Esophagus squamous epithelium (tissue), 5 donors: ENCODE results near the gene TRIM36. TPM values are rescaled to one million over a fixed set of nuclear protein-coding genes. Genes with fewer than 3 reads are reported as not detected.

Experiments
- DNase-seq: peaks from one replicate; lab custom pipeline; 2025; lab: John Stamatoyannopoulos, UW
- H3K27ac ChIP-seq, 4 donors: fragments of 200-600 bp; sonication (generic); one replicate each; pipeline ENCODE4 v1.5.1; 2016 to 2019; ENCODE audit warnings: mild to moderate bottlenecking in 1 of 4
- H3K27me3 ChIP-seq, 4 donors: fragments of 200-600 bp; sonication (generic); 1 replicate in 3 of 4; 2 replicates in 1 of 4; pipeline versions ENCODE4 v1.5.1 to v1.6.0; 2017 to 2021; ENCODE audit warnings: antibody characterized with exemption in 1 of 4
- H3K36me3 ChIP-seq, 3 donors: fragments of 200-600 bp; sonication (generic); one replicate each; pipeline ENCODE4 v1.5.1; 2016 to 2019
- H3K4me1 ChIP-seq, 3 donors: fragments of 200-600 bp; sonication (generic); one replicate each; pipeline ENCODE4 v1.5.1; 2017 to 2019
- H3K4me3 ChIP-seq, 4 donors: fragments of 200-600 bp; sonication (generic); 1 replicate in 3 of 4; 2 replicates in 1 of 4; pipeline ENCODE4 v1.5.1; 2016 to 2019; ENCODE audit warnings: mild to moderate bottlenecking in 2 of 4, moderate library complexity in 1 of 4
- H3K9me3 ChIP-seq, 3 donors: fragments of 200-600 bp; sonication (generic); one replicate each; pipeline ENCODE4 v1.5.1; 2016 to 2019
- CTCF ChIP-seq, 6 experiments: fragments of 450-650 bp in 4 of 6; fragments of 200-600 bp in 2 of 6; sonication (generic) in 2 of 6; IDR thresholded peaks; one replicate each; pipeline ENCODE4 v1.5.1; 2016 to 2019; ENCODE audit warnings: antibody characterized with exemption in 6 of 6, mild to moderate bottlenecking in 4 of 6, moderate library complexity in 4 of 6
- POLR2A ChIP-seq, 4 donors: fragments of 450-650 bp; IDR thresholded peaks; one replicate each; pipeline ENCODE4 v1.6.1; 2017; ENCODE audit warnings: antibody characterized with exemption in 4 of 4, mild to moderate bottlenecking in 4 of 4, moderate library complexity in 3 of 4
- WGBS, 2 donors: methylation state at CpG; one replicate each; pipeline ENCODE4 v1.1.5; 2018; 5-methylcytosine and 5-hydroxymethylcytosine counted together
- intact Hi-C: fragments of 100-400 bp; cut with DNase I; formaldehyde crosslinking; loops from one replicate; pipeline ENCODE4 v1.15.0; 2022
- total RNA-seq, 4 donors: library from RNA; depleted of rRNA; stranded (reverse); fragments of >200 nt; gene quantifications; one replicate each; pipeline ENCODE4 v1.1.0, GENCODE V29; 2016
- donor health status: DM: yes; HTN: yes; CAD: no.

The TRIM36 gene
- total RNA-seq, 4 donors from 2014 or later = 0.40 to 0.76 (median 0.47) TPM; not detected in 1

DNA sequence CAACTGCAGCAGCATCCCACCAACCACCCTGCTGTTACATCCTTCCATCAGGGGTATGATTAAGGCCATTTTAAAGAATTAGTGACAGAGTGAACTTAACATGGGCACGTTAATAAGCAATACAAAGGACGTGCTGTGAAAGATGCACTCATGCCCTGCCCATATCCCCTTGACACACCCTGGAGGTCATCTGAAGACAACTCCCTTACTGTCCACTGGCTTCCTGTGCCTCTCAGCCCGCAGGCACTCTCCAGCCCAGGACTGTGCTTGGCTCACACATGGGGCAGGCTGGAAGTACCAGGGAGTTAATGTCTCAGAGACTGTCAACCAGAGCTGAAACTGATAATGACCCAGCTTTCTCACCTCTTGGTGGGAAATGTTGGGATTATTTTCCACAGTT lies 81.8 kb downstream of the TRIM36 start:
- intact Hi-C loops = no loop called here
- no peaks in the 10 kb centered on the region for H3K9me3 ChIP-seq
- peaks cover 0 to 43% (median 0%) of the 10 kb centered on the region in 4 donors for H3K27me3 ChIP-seq
- TF ChIP-seq POLR2A (IDR thresholded peaks at IDR 0.05) (no peak), CTCF (IDR thresholded peaks at IDR 0.05) (no peak)
- no peak for DNase-seq
- 84 to 90% methylated on average over 2 of the region's 3 CpGs for WGBS, 2 donors
- peaks cover 0 to 9% (median 0%) of the 10 kb centered on the region in 3 donors for H3K4me1 ChIP-seq
- no peaks in the 10 kb centered on the region for H3K36me3 ChIP-seq
- H3K4me3 ChIP-seq = no peak overlapping the region
- H3K27ac ChIP-seq = no peak overlapping the region

- TF ChIP-seq POLR2A (IDR thresholded peaks at IDR 0.05) (no peak), CTCF (IDR thresholded peaks at IDR 0.05) (no peak)
- intact Hi-C loops = no loop called here
- Histone ChIP-seq H3K4me3 (no peak overlapping the region), H3K27ac (no peak overlapping the region), H3K9me3 (no peaks in the 10 kb centered on the region), H3K4me1 (peaks cover 0 to 9% (median 0%) of the 10 kb centered on the region in 3 donors), H3K27me3 (peaks cover 0 to 38% (median 0%) of the 10 kb centered on the region in 4 donors), H3K36me3 (no peaks in the 10 kb centered on the region)
- no peak for DNase-seq
- 42 to 63% methylated on average over 1 of the region's 1 CpG for WGBS, 2 donors
Measured at GRCh38 chr5:115086473-115086872, 83.2 kb downstream of the TRIM36 start.

DNA sequence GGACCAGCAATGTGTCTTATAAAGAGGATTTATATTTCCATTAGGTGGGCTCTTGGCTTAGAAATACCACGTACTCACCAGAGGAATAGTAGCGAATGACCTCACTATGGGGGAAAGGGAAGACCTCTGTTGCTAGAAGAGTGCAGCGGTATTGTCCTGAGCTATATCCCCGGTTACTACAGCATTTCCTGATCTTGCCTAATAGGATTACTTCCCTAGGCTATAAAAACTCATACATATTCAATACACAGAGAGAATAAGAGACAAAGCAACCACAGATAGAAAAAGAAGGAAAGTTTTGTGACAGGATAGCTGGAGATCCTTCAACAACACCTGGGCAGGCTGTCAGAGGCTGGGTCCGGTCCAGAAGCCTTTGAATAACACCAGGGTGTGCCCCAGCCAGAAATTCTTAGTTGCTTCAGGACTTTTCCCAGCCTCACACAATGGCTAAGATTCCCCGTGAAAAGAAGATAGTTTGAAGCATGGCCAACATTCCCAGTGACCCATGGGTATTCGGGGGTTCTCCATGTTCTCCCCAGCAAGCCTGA lies 85.4 kb downstream of the TRIM36 start:
- intact Hi-C loops = no loop called here
- H3K36me3 ChIP-seq = no peaks in the 10 kb centered on the region
- no peak for TF ChIP-seq POLR2A (IDR thresholded peaks at IDR 0.05)
- TF ChIP-seq CTCF (IDR thresholded peaks at IDR 0.05) = no peak
- no peaks in the 10 kb centered on the region for H3K9me3 ChIP-seq
- no peak overlapping the region for H3K27ac ChIP-seq
- H3K27me3 ChIP-seq = peaks cover 0 to 28% (median 0%) of the 10 kb centered on the region in 4 donors
- H3K4me3 ChIP-seq = no peak overlapping the region
- DNase-seq = no peak
- peaks cover 0 to 9% (median 0%) of the 10 kb centered on the region in 3 donors for H3K4me1 ChIP-seq
- 49 to 53% methylated on average over 7 of the region's 7 CpGs for WGBS, 2 donors

DNA sequence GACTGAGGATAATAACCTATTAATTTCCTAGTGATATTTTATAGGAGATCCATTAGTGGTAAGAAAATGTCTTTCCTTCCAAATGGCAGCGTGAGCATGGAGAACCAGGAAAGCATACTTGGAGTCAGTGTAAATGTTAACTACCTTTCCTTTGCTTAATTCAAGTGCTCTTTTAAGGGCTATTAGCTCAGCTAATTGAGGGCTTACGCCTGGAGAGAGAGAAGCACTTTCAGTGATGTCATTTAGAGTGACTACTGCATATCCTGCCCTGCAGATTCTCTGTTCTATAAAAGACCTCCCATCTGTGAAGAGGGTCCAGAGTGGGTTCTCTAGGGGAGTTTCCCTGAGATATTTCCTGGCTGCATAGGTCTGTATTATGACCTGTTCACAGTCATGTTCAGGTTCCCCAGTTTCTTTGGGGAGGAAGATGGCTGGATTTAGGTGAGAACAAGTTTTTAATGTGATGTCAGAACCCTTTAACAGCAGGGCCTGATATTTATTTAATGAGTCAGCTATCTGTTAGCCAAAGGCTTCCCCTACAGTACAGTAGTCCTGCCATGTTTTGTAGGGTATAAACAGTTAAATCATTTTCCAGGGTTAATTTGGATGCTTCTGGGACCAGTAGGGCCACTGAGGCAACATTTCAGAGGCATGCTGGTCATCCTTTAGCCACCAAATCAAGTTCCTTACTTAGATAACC lies 89.6 kb downstream of the TRIM36 start:
- Histone ChIP-seq H3K4me3 (no peak overlapping the region), H3K27me3 (peaks cover 0 to 9% (median 0%) of the 10 kb centered on the region in 4 donors), H3K4me1 (peaks cover 0 to 9% (median 0%) of the 10 kb centered on the region in 3 donors), H3K27ac (no peak overlapping the region), H3K36me3 (no peaks in the 10 kb centered on the region), H3K9me3 (no peaks in the 10 kb centered on the region)
- 75 to 97% methylated on average over 2 of the region's 2 CpGs for WGBS, 2 donors
- DNase-seq = no peak
- intact Hi-C loops = no loop called here
- TF ChIP-seq CTCF (IDR thresholded peaks at IDR 0.05) (no peak), POLR2A (IDR thresholded peaks at IDR 0.05) (no peak)

Other genes with a start within 250 kb of the TRIM36 start
- gene PGGT1B, start 93.0 kb upstream of the TRIM36 start, total RNA-seq = 10 to 100 TPM; 11.3 to 15.7 (median 13.6) TPM
- gene CCDC112, start 126.7 kb upstream of the TRIM36 start, total RNA-seq = 1 to 10 TPM; 4.7 to 7.2 (median 4.8) TPM